OCI-LY3 (cell line): ENCODE results near the gene GREM2.

Experiments used
- CTCF ChIP-seq: fragments of 200-600, 300-600 bp; sonication (generic); IDR thresholded peaks from 2 replicates; pipeline ENCODE4 v1.5.1; 2014; ENCODE audit warnings: antibody characterized with exemption, low read length, low read depth
- EZH2phosphoT487 ChIP-seq: fragments of 200-600 bp; shearing (Covaris generic); IDR thresholded peaks from 2 replicates; pipeline ENCODE4 v1.6.1; 2018; ENCODE audit warnings: antibody characterized with exemption, mixed run types, low read depth

- TF ChIP-seq CTCF, result no peak
- no peak for TF ChIP-seq EZH2phosphoT487
Measured at GRCh38 chr1:240533154-240533780, 78.7 kb downstream of the GREM2 start.
